GM18505 (cell line): ENCODE data around the gene AIM2.
"Not testable (repeated sequence)": the region's sequence is repeated elsewhere in the genome, so short reads cannot be mapped to it uniquely, and the experiment has no call there.

Experiments used
- ATAC-seq: cut with Tn5 transposase; IDR thresholded peaks from one replicate; pipeline ENCODE4 v1.9.1; 2021; ENCODE audit not compliant: unreplicated experiment
- POLR2A ChIP-seq: IDR thresholded peaks from 4 replicates; pipeline ENCODE4 v1.6.1; 2011; ENCODE audit warnings: borderline replicate concordance; ENCODE audit not compliant: insufficient read depth, insufficient read length; ENCODE audit errors: extremely low read depth

AIM2 gene, protein sequence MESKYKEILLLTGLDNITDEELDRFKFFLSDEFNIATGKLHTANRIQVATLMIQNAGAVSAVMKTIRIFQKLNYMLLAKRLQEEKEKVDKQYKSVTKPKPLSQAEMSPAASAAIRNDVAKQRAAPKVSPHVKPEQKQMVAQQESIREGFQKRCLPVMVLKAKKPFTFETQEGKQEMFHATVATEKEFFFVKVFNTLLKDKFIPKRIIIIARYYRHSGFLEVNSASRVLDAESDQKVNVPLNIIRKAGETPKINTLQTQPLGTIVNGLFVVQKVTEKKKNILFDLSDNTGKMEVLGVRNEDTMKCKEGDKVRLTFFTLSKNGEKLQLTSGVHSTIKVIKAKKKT

DNA sequence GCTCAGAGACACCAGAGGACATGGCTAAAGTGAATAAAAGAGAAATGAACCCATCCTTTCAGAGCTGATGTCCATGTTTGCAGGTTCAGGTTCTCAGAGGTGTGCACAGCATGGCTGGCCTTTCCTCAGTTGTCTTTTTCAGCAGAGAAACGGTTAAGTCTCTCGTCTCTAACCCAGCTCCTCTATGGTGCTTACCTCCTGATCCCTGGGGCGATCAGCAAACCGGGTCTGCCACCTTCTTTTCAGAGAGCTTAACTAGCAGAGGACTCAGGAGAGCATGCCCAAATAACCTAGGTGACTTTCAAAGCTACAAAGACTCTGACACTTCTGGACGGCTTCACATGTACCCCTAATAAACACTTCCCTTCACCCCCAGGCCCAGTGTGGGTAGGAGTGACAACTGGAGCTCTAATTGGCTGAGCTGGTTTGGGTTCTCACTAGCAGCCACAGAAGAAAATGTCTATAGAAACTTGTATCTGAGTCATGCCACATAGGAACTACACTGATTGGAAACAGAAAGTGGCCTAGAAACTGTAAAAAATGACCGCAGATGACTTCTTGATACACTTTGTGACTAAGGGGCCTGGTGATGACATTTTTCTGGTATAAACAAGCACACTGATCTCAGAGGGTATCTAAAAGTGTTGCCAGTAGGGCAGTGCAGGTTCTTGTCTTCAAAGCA, at the start of gene AIM2:
Gene AIM2 (minus strand): TSS at position 329 of the 682 bp plus-strand sequence. CDS start 3,267 bp downstream, outside the sequence.
- ATAC-seq: peak; percentile 82
- peak; percentile 58 for TF ChIP-seq POLR2A

DNA sequence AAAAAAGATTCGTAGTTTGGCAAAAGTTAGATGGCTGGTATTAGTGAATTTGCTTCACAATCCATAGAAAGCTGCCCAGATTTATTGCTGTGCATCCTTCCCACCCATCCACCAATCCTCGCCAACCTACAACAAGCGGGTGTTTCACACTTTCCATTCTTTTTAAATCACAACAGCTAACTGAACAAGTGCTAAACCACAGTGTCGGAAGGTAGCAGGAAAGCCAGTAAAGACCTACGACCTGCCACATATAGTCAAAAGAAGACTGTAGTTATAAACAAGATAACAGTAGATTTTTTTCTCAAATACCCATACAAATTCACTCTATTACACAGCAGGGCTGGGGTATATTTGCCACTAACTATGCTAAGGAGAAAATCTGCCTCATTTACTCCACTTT, 47.0 kb upstream of the AIM2 start:
- TF ChIP-seq POLR2A: no peak
- no peak for ATAC-seq

DNA sequence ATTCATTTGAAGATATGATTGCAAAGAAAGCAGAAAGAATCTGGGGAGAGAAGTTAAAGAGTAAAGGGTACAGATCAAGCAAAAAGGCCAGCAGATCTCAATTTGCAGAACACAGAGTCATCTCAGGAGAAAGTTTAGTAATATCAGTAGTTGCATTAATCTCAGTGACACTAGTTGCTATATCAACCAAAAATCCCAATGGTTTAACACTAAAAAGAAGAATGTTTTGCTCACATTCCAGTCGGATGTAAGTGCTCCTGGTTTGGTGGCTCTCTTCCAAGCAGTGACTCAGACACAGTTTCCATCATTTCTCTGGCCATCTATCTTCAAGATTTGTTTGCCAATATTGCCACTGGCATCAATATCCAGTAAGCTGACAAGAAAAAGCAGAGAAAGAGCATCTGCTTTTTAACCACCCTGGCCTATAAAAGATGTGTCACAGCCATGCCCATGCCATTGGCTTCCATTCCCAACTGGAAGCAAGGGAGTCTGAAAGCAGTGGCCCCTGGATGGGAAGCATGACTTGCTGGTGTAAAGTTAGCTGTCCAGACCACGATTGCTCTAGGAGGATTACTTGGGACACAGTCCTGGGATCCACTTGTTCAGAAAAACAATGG, 45.5 kb upstream of the AIM2 start:
- peak; percentile 80 for ATAC-seq
- TF ChIP-seq POLR2A: no peak

DNA sequence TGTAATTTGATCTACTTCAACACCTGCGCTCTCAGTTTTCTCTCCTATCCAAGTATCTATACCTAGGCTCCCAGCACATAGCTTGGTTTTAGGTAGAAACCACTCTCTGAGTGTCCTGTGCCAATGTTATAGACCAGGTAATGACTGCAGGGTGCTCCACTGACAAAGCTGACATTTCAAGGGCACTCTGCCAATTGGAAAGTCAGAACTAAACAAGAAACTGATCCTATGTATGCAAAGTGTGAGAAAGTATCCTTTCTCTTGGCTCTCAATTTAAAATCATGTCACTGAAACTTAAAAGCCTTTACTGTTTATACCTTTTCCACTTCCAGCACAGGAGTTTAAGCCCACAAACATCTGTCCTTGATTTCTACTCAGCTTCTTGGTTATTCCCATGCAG, 45.0 kb upstream of the AIM2 start:
- TF ChIP-seq POLR2A: no peak
- peak; percentile 63 for ATAC-seq

DNA sequence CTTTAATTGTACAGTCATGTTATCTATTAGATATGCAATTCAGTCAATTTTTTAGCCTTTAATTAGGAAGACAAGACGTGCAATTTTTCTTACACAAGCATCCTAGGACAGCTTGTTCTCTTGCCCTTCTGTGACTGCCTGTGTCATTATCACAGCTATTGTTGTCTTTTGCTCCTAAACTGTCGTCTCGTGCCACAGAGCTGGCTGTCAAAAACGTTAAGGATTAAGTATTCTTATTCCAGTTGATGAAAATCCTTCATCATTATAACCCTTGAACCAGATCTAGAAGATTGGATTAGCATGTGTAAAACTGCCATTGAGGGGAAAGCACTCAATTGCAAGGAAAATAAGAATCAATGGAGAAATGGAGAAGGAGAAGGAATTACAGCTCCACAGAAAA, 43.8 kb upstream of the AIM2 start:
- TF ChIP-seq POLR2A: no peak
- ATAC-seq: no peak

DNA sequence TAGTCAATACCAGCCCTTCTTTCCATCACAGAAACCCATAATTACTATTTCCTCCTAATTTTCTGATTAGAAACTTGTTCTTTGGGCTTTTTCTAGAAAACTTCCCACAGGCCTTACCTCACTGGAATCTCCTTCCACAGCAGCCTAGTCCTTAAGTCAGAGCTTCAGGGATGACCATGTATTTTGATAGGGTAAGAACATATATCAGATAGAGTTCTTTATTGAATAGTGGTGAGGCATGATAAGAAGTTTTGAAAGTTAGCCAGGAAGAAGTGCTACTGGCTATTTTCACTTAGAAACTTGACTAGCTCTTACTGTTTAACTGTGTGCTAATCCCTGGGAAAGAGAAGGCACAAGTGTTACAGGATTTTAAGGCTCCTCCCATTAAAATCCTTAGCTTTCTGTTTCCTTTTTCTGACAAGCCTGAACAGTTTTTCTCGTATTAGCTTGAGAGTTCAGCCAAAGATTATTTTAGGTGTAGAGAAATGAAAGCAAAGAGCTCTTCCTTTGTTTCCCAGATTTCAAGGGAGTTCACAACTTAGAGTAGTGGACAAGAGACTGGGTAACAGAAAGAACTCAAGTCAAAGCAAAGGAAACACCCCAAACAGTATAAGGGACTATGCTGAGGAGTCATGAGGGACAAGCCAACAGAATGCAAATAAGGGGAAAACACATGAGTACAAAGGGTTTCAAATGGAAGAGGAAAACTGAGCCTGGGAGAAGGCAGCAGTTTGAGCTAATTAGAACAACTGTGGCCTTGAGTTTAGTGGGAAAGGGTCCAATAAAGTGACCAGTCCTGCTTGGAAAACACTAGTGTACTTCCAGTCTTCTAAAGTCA, 37.2 kb upstream of the AIM2 start:
- ATAC-seq: no peak
- no peak for TF ChIP-seq POLR2A

DNA sequence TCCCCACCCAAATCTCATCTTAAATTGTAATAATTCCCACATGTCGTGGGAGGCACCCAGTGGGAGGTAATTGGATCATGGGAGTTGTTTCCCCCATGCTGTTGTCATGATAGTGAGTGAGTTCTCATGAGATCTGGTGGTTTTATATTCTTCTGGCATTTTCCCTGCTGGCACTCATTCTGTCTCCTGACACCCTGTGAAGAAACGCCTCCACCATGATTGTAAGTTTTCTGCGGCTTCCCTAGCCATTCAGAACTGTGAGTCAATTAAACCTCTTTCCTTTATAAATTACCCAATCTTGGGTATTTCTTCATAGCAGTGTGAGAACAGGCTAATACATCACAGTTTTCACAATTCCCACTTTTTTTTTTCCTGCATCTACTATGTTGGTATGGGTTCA, 26.5 kb upstream of the AIM2 start:
- not testable (repeated sequence) for ATAC-seq

DNA sequence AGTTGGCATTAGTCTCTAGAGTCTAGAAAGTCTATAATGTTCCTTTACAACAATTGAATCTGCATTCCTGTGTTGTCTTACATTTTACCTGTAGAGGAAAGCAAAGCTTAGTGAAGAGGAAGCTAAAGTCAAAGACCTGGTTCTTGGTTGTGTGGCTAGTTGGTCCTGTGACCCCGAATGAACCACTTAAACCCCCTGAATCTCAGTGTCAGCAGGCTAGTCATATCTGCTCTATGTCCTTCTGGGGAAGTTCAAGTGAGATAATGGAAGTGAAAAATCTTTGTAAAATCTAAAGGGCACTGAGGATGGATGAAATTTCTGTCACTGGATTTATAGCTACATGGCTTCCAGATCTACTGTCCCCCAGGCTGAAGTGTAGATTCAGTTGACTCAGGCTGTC, 24.0 kb upstream of the AIM2 start:
- no peak for TF ChIP-seq POLR2A
- ATAC-seq: no peak

DNA sequence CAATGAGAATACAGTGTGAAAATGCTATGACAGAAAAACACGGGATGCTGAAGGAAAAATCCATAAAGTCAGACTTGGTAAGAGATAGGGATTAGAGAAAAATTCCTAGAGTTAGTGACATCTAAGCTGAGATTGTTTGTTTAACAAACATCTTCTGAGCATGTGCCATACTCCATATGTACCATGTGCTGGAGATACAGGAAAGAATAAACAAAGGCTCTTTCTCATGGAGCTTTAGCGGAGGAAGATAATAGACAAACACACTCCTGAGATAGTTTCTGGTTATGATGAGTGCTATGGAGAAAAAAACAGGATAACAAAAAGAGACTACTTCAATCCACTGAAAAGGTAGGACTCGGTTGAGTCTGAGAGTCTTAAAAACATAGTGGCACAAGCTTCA, 22.0 kb upstream of the AIM2 start:
- TF ChIP-seq POLR2A: no peak
- no peak for ATAC-seq

DNA sequence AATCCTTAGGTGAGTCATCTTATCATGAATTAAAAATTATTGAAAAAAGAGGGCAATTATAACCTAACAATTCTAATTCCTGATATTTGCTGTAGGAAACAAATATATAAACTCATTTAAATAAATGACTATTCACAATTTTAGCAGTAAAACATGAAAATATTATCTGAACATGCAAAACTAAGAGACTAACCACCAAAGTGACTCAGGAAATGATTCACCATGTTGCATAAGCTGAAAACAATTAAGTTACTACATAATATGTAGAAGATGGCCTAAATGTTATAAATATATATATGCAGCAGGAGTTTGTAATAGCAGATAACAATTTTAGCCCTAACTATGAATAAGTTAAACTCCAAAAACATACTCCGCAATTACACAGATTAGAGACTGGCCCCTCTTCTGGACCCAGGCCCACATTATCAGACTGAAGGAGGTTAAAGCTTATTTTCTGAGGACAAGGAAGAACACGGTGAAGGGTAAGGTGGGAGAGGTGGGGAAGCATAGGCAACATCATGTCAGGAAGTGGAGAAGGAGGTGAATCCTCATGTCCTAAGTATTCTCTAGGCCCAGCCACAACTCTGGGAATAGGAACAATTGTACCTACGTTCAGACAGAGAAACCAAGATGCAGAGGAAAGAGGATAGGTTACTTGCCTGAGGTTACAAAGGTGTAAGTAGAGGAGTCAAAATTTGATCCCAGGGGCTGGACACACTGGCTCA, 15.6 kb upstream of the AIM2 start:
- no peak for ATAC-seq
- no peak for TF ChIP-seq POLR2A

DNA sequence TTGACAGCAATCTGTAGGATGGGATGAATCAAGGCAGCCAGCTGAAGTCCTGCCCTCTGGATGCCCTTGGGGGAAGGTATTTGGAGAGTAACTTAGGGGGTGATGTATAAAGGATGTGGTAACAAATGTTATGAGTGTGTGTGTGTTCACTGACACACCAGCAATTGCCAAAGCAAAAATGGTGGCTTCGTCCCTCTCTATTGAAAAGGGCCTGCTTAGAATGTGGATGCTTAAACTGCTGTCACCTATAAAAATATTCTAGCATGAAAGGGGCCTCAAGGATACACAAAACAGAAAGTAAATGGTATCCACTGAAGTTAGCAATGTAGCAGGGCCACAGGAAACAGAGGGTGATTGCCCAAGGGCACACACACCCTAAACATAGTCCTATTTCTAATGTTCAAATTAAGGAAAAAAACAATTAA, 15.1 kb upstream of the AIM2 start:
- no peak for TF ChIP-seq POLR2A
- ATAC-seq: no peak

DNA sequence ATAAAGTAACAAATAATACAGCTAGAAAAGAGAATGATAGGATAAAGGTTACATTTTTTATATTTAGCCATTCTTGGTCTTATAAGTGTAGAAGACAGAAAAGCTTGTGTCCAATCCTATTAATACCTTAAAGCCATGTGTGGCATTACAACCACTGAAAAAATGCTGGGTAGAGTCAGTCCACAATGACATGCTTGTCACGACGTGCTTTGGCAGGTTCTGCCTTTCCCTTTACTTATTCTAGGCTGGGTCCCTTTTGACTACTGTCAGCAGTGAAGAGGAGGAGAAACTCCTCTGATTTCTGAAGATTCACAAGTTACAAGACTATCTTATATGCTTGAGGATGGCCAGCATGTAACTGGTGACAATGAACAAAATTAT, 14.6 kb upstream of the AIM2 start:
- TF ChIP-seq POLR2A: no peak
- ATAC-seq: no peak
